K562 (cell line): ENCODE data around the gene RHOV. TPM values are rescaled to one million over a fixed set of nuclear protein-coding genes. Genes with fewer than 3 reads are reported as not detected.

ENCODE experiments used
- EGR1 ChIP-seq: fragments of 450-650 bp; conservative IDR thresholded peaks from 2 replicates; pipeline ENCODE4 v1.6.1; 2017; ENCODE audit warnings: mild to moderate bottlenecking
- EP300 ChIP-seq: IDR thresholded peaks from 2 replicates; pipeline ENCODE4 v1.6.1; 2012; ENCODE audit warnings: low read length, improper control_type of control experiment
- FOXJ2 ChIP-seq: fragments of 200-800 bp; sonication (Bioruptor generic); IDR thresholded peaks from 2 replicates; pipeline ENCODE4 v1.6.1; 2016; ENCODE audit warnings: missing genetic modification characterization, missing compliant biosample characterization
- HMG20A ChIP-seq: fragments of 450-650 bp; formaldehyde crosslinking; conservative IDR thresholded peaks from 2 replicates; pipeline ENCODE4 v1.4.0; 2020; ENCODE audit warnings: mild to moderate bottlenecking, mixed read lengths
- HNRNPL ChIP-seq: fragments of 200-400 bp; formaldehyde crosslinking; IDR thresholded peaks from 2 replicates; pipeline ENCODE4 v1.6.1; 2017; ENCODE audit warnings: low read depth, mild to moderate bottlenecking, low read length
- MNT ChIP-seq, 2 experiments: fragments of 450-650 bp; conservative IDR thresholded peaks; 2 replicates each; pipeline ENCODE4 v1.6.1; 2017; ENCODE audit warnings: mild to moderate bottlenecking in 2 of 2, moderate library complexity in 2 of 2
- MTA3 ChIP-seq: fragments of 450-650 bp; formaldehyde crosslinking; IDR thresholded peaks from 2 replicates; pipeline ENCODE4 v1.6.1; 2017; ENCODE audit warnings: mild to moderate bottlenecking, borderline replicate concordance
- MYC ChIP-seq, 2 experiments: fragments of 250-450 bp in 1 of 2; sonication (Bioruptor Pico) in 1 of 2; IDR thresholded peaks; 2 replicates each; pipeline versions ENCODE4 v1.5.1 to v1.6.1; 2012 to 2021; ENCODE audit warnings: low read depth in 2 of 2, borderline replicate concordance in 1 of 2, improper control_type of control experiment in 1 of 2, low read length in 1 of 2, mild to moderate bottlenecking in 1 of 2, moderate library complexity in 1 of 2
- NBN ChIP-seq: fragments of 450-650 bp; IDR thresholded peaks from 2 replicates; pipeline ENCODE4 v1.6.1; 2016; ENCODE audit warnings: low read depth, mild to moderate bottlenecking
- SRF ChIP-seq, 2 experiments: fragments of 250-450, 450-650 bp in 1 of 2; sonication (Bioruptor Pico) in 1 of 2; sonication (generic) in 1 of 2; formaldehyde crosslinking; IDR thresholded peaks; 2 replicates each; pipeline versions ENCODE4 v1.5.0 to v1.5.1; 2020 to 2022; ENCODE audit warnings: mild to moderate bottlenecking in 1 of 2, missing genetic modification reagents in 1 of 2
- TEAD1 ChIP-seq, 2 experiments: fragments of 450-650 bp in 1 of 2; sonication (generic) in 1 of 2; formaldehyde crosslinking; IDR thresholded peaks; 2 replicates each; pipeline versions ENCODE4 v1.4.0 to v1.8.0; 2020 to 2022; ENCODE audit warnings: mild to moderate bottlenecking in 2 of 2, missing genetic modification reagents in 1 of 2
- ZNF124 ChIP-seq: sonication (generic); formaldehyde crosslinking; IDR thresholded peaks from 2 replicates; pipeline ENCODE4 v1.8.1; 2022; ENCODE audit warnings: missing genetic modification reagents
- polyA plus RNA-seq, 8 experiments: library from polyadenylated mRNA; depleted of rRNA in 4 of 8; stranded (reverse) in 5 of 8; unstranded in 3 of 8; fragments of >200 nt; fragmentation: Nextera tagmentation in 2 of 8; fragmentation: Illumina TruSeq in 1 of 8; extraction: Ambion mirVana in 2 of 8; extraction: Trizol in 1 of 8; gene quantifications; 2 replicates each; pipeline versions ENCODE4 v1.2.1 to v1.2.3, GENCODE V29; 2011 to 2014; ENCODE audit warnings: inconsistent platforms in 1 of 8, missing spikeins in 1 of 8
- total RNA-seq, 7 experiments: library from RNA; depleted of rRNA in 6 of 7; stranded (reverse); fragments of >200 nt in 6 of 7; fragmentation: Illumina TruSeq in 2 of 7; extraction: Trizol in 2 of 7; gene quantifications; 2 replicates each; pipeline versions ENCODE4 v1.2.1 to v1.2.3, GENCODE V29; 2011 to 2021; ENCODE audit warnings: low replicate concordance in 1 of 7
- TF ChIP-seq, protein P1 (sequence below): sonication (generic); formaldehyde crosslinking; IDR thresholded peaks from 2 replicates; pipeline ENCODE4 v1.8.0; 2022; ENCODE audit warnings: mild to moderate bottlenecking, missing genetic modification reagents
- TF ChIP-seq, protein P2 (sequence below): fragments of 250-450 bp; sonication (Bioruptor Pico); IDR thresholded peaks from 2 replicates; pipeline ENCODE4 v1.5.0; 2021; ENCODE audit warnings: mild to moderate bottlenecking, borderline replicate concordance
- TF ChIP-seq, protein P3 (sequence below): fragments of 250-450 bp; sonication (Bioruptor Pico); IDR thresholded peaks from 2 replicates; pipeline ENCODE4 v1.8.0; 2022; ENCODE audit warnings: inconsistent platforms

RHOV gene
- total and polyA plus RNA-seq, 9 of the 15 experiments (the other 6 are each of a cell fraction or from before 2014, with no cell fraction given) = 0.08 to 2.0 (median 1.1) TPM

GRCh38 chr15:40893733-40894680 is 20.0 kb upstream of the RHOV start, which contains the start of gene VPS18 (continued):
- TF ChIP-seq MYC (IDR thresholded peaks at IDR 0.05; ENCODE audit: low read depth, low read length) (peak; percentile 96), MYC (CRISPR knock-in tag; IDR thresholded peaks at IDR 0.05; ENCODE audit: borderline replicate concordance, low read depth) (no peak), TEAD1 (CRISPR knock-in tag; IDR thresholded peaks at IDR 0.05) (no peak), NBN (peak; percentile 66), HMG20A (CRISPR knock-in tag) (no peak), ZNF124 (CRISPR knock-in tag) (no peak), SRF (CRISPR knock-in tag; IDR thresholded peaks at IDR 0.05) (peak in 1 of 2 experiments; percentile 78; a peak in 1 of 4 replicates), EP300 (0 out of 2 replicates have a peak, but pooled peaks have one; percentile 15), FOXJ2 (tag) (no peak; the same call in 1 of the 2 replicates), MNT (conservative IDR thresholded peaks at IDR 0.05) (peak; percentile 95 to 96), HNRNPL (no peak), EGR1 (peak; percentile 92), MTA3 (0 out of 2 replicates have a peak, but pooled peaks have one; percentile 34)
- TF ChIP-seq, protein P1, sequence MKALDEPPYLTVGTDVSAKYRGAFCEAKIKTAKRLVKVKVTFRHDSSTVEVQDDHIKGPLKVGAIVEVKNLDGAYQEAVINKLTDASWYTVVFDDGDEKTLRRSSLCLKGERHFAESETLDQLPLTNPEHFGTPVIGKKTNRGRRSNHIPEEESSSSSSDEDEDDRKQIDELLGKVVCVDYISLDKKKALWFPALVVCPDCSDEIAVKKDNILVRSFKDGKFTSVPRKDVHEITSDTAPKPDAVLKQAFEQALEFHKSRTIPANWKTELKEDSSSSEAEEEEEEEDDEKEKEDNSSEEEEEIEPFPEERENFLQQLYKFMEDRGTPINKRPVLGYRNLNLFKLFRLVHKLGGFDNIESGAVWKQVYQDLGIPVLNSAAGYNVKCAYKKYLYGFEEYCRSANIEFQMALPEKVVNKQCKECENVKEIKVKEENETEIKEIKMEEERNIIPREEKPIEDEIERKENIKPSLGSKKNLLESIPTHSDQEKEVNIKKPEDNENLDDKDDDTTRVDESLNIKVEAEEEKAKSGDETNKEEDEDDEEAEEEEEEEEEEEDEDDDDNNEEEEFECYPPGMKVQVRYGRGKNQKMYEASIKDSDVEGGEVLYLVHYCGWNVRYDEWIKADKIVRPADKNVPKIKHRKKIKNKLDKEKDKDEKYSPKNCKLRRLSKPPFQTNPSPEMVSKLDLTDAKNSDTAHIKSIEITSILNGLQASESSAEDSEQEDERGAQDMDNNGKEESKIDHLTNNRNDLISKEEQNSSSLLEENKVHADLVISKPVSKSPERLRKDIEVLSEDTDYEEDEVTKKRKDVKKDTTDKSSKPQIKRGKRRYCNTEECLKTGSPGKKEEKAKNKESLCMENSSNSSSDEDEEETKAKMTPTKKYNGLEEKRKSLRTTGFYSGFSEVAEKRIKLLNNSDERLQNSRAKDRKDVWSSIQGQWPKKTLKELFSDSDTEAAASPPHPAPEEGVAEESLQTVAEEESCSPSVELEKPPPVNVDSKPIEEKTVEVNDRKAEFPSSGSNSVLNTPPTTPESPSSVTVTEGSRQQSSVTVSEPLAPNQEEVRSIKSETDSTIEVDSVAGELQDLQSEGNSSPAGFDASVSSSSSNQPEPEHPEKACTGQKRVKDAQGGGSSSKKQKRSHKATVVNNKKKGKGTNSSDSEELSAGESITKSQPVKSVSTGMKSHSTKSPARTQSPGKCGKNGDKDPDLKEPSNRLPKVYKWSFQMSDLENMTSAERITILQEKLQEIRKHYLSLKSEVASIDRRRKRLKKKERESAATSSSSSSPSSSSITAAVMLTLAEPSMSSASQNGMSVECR = peak; percentile 88
- TF ChIP-seq, protein P2, sequence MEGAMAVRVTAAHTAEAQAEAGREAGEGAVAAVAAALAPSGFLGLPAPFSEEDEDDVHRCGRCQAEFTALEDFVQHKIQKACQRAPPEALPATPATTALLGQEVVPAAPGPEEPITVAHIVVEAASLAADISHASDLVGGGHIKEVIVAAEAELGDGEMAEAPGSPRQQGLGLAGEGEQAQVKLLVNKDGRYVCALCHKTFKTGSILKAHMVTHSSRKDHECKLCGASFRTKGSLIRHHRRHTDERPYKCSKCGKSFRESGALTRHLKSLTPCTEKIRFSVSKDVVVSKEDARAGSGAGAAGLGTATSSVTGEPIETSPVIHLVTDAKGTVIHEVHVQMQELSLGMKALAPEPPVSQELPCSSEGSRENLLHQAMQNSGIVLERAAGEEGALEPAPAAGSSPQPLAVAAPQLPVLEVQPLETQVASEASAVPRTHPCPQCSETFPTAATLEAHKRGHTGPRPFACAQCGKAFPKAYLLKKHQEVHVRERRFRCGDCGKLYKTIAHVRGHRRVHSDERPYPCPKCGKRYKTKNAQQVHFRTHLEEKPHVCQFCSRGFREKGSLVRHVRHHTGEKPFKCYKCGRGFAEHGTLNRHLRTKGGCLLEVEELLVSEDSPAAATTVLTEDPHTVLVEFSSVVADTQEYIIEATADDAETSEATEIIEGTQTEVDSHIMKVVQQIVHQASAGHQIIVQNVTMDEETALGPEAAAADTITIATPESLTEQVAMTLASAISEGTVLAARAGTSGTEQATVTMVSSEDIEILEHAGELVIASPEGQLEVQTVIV (CRISPR knock-in tag) = no peak
- TF ChIP-seq, protein P3, sequence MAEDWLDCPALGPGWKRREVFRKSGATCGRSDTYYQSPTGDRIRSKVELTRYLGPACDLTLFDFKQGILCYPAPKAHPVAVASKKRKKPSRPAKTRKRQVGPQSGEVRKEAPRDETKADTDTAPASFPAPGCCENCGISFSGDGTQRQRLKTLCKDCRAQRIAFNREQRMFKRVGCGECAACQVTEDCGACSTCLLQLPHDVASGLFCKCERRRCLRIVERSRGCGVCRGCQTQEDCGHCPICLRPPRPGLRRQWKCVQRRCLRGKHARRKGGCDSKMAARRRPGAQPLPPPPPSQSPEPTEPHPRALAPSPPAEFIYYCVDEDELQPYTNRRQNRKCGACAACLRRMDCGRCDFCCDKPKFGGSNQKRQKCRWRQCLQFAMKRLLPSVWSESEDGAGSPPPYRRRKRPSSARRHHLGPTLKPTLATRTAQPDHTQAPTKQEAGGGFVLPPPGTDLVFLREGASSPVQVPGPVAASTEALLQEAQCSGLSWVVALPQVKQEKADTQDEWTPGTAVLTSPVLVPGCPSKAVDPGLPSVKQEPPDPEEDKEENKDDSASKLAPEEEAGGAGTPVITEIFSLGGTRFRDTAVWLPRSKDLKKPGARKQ = no peak
